H1 (cell line): ENCODE data around the gene OR2J2. TPM values are rescaled to one million over a fixed set of nuclear protein-coding genes. Genes with fewer than 3 reads are reported as not detected.

Experiments used
- CTCF ChIA-PET: fragments of 300-600 bp; sonication (Branson Sonifier 250); formaldehyde crosslinking; loops from one replicate; lab custom pipeline; 2021; ENCODE audit not compliant: partially characterized antibody; lab: Charles Lee
- POLR2A ChIA-PET: fragments of 300-600 bp; sonication (Branson Sonifier 250); formaldehyde crosslinking; loops from one replicate; lab custom pipeline; 2021; ENCODE audit warnings: inconsistent platforms; ENCODE audit not compliant: partially characterized antibody; lab: Charles Lee
- DNase-seq, 2 experiments: peaks; one replicate each; pipeline versions ENCODE4 v3.0.0 to v3.0.0-alpha.2; 2010 to 2022; ENCODE audit warnings: low spot score in 2 of 2, low read depth in 1 of 2, mixed read lengths in 1 of 2
- FAIRE-seq: peaks from 2 replicates; lab custom pipeline; 2011; peaks lifted over from hg19 to GRCh38; lab: Jason Lieb, UNC
- H2AFZ ChIP-seq: 2 replicates; pipeline ENCODE4 v1.8.1; 2012; ENCODE audit warnings: low read length, inconsistent platforms
- H2AK5ac ChIP-seq: 2 replicates; pipeline ENCODE4 v1.6.1; 2013; ENCODE audit warnings: low read depth, low read length
- H2BK120ac ChIP-seq: replicated peaks from 2 replicates; pipeline ENCODE3; 2013; ENCODE audit warnings: low read depth, low read length, inconsistent platforms
- H2BK12ac ChIP-seq: 2 replicates; pipeline ENCODE4 v1.6.1; 2013; ENCODE audit warnings: low read depth, low read length
- H2BK15ac ChIP-seq: 2 replicates; pipeline ENCODE4 v1.6.1; 2013; ENCODE audit warnings: low read length
- H2BK20ac ChIP-seq: 2 replicates; pipeline ENCODE4 v1.6.1; 2013; ENCODE audit warnings: low read length
- H2BK5ac ChIP-seq: 2 replicates; pipeline ENCODE4 v1.6.1; 2013; ENCODE audit warnings: low read depth, low read length
- H3K14ac ChIP-seq: 2 replicates; pipeline ENCODE4 v1.6.1; 2013; ENCODE audit warnings: inconsistent platforms; ENCODE audit not compliant: insufficient read length
- H3K18ac ChIP-seq: 2 replicates; pipeline ENCODE4 v1.6.1; 2013; ENCODE audit warnings: low read length; ENCODE audit errors: extremely low read depth
- H3K23ac ChIP-seq: 2 replicates; pipeline ENCODE4 v1.6.1; 2013; ENCODE audit warnings: inconsistent platforms; ENCODE audit not compliant: insufficient read length
- H3K23me2 ChIP-seq: 2 replicates; pipeline ENCODE4 v1.6.1; 2013; ENCODE audit warnings: low read depth, low read length
- H3K27ac ChIP-seq: 2 replicates; pipeline ENCODE4 v1.6.1; 2011; ENCODE audit warnings: low read depth, low read length, inconsistent platforms
- H3K27me3 ChIP-seq, 4 experiments: replicated peaks in 1 of 4; 1 replicate in 1 of 4; 2 replicates in 3 of 4; pipeline versions ENCODE4 v1.6.1 to v1.8.1; 2011 to 2013; ENCODE audit warnings: low read length in 3 of 4, mild to moderate bottlenecking in 3 of 4, inconsistent platforms in 2 of 4, mixed read lengths in 2 of 4, moderate library complexity in 1 of 4; ENCODE audit not compliant: control insufficient read depth in 3 of 4, insufficient read depth in 3 of 4; ENCODE audit errors: extremely low read depth in 1 of 4
- H3K36me3 ChIP-seq, 4 experiments: 2 replicates each; pipeline versions ENCODE4 v1.6.1 to v1.8.1; 2011 to 2013; ENCODE audit warnings: mild to moderate bottlenecking in 4 of 4, low read length in 3 of 4, moderate library complexity in 2 of 4, control low read depth in 1 of 4, inconsistent platforms in 1 of 4; ENCODE audit not compliant: insufficient read depth in 4 of 4, control insufficient read depth in 2 of 4
- H3K4ac ChIP-seq: replicated peaks from 2 replicates; pipeline ENCODE3; 2013; ENCODE audit warnings: low read length, low read depth, mixed read lengths, inconsistent platforms; ENCODE audit not compliant: insufficient read length
- H3K4me1 ChIP-seq, 4 experiments: replicated peaks in 1 of 4; 1 replicate in 1 of 4; 2 replicates in 3 of 4; pipeline versions ENCODE4 v1.6.1 to v1.8.1; 2011 to 2013; ENCODE audit warnings: low read length in 3 of 4, inconsistent platforms in 2 of 4, mixed read lengths in 1 of 4; ENCODE audit not compliant: insufficient read depth in 4 of 4, control insufficient read depth in 3 of 4
- H3K4me2 ChIP-seq, 2 experiments: 2 replicates each; pipeline versions ENCODE4 v1.6.1 to v1.8.1; 2011 to 2013; ENCODE audit warnings: low read depth in 2 of 2, low read length in 2 of 2, control low read depth in 1 of 2, inconsistent platforms in 1 of 2, mild to moderate bottlenecking in 1 of 2; ENCODE audit not compliant: insufficient read depth in 1 of 2
- H3K4me3 ChIP-seq, 4 experiments: fragments of 200-600, 300-600 bp in 1 of 4; sonication (generic), shearing (Covaris generic), sonication (Bioruptor Twin) in 1 of 4; 2 replicates each; pipeline versions ENCODE4 v1.5.1 to v1.8.1; 2011 to 2016; ENCODE audit warnings: low read length in 4 of 4, low read depth in 3 of 4, control low read depth in 2 of 4, inconsistent platforms in 2 of 4, mild to moderate bottlenecking in 2 of 4, mixed read lengths in 1 of 4, moderate library complexity in 1 of 4; ENCODE audit not compliant: insufficient read depth in 2 of 4; ENCODE audit errors: extremely low read depth in 1 of 4
- H3K56ac ChIP-seq: replicated peaks from 2 replicates; pipeline ENCODE3; 2013; ENCODE audit warnings: low read depth, mild to moderate bottlenecking, mixed read lengths, low read length, inconsistent platforms; ENCODE audit not compliant: insufficient read length
- H3K79me1 ChIP-seq: 2 replicates; pipeline ENCODE4 v1.6.1; 2013; ENCODE audit warnings: low read depth, low read length, control low read depth
- H3K79me2 ChIP-seq, 2 experiments: 2 replicates each; pipeline versions ENCODE4 v1.6.1 to v1.8.1; 2012 to 2013; ENCODE audit warnings: low read length in 2 of 2, mild to moderate bottlenecking in 2 of 2, inconsistent platforms in 1 of 2; ENCODE audit not compliant: insufficient read depth in 2 of 2, control insufficient read depth in 1 of 2
- H3K9ac ChIP-seq, 4 experiments: replicated peaks in 1 of 4; 1 replicate in 1 of 4; 2 replicates in 3 of 4; pipeline versions ENCODE4 v1.6.1 to v1.8.1; 2011 to 2013; ENCODE audit warnings: low read depth in 3 of 4, low read length in 3 of 4, control low read depth in 2 of 4, mild to moderate bottlenecking in 2 of 4, moderate library complexity in 2 of 4, inconsistent platforms in 1 of 4; ENCODE audit errors: extremely low read depth in 1 of 4
- H3K9me3 ChIP-seq, 2 experiments: 2 replicates each; pipeline versions ENCODE4 v1.6.1 to v1.8.1; 2012 to 2013; ENCODE audit warnings: mild to moderate bottlenecking in 2 of 2, moderate library complexity in 2 of 2, control low read depth in 1 of 2, inconsistent platforms in 1 of 2, low read depth in 1 of 2, low read length in 1 of 2, mixed read lengths in 1 of 2; ENCODE audit not compliant: insufficient read depth in 2 of 2
- H4K20me1 ChIP-seq, 2 experiments: replicated peaks in 1 of 2; 2 replicates each; pipeline versions ENCODE3 to v1.8.1; 2011 to 2013; ENCODE audit warnings: inconsistent platforms in 2 of 2, low read length in 2 of 2, mild to moderate bottlenecking in 1 of 2; ENCODE audit not compliant: insufficient read depth in 2 of 2, control insufficient read depth in 1 of 2
- H4K5ac ChIP-seq: 2 replicates; pipeline ENCODE4 v1.6.1; 2013; ENCODE audit warnings: low read length, low read depth, mixed read lengths, inconsistent platforms; ENCODE audit not compliant: insufficient read length
- H4K8ac ChIP-seq: 2 replicates; pipeline ENCODE4 v1.8.0; 2013; ENCODE audit warnings: mild to moderate bottlenecking, moderate library complexity, low read length, inconsistent platforms; ENCODE audit not compliant: insufficient read depth; ENCODE audit errors: extremely low read depth
- H4K91ac ChIP-seq: replicated peaks from 2 replicates; pipeline ENCODE3; 2013; ENCODE audit warnings: low read length, mixed read lengths, inconsistent platforms; ENCODE audit not compliant: insufficient read length
- BACH1 ChIP-seq: IDR thresholded peaks from 2 replicates; pipeline ENCODE4 v1.6.1; 2012; ENCODE audit warnings: low read length, improper control_type of control experiment
- CEBPB ChIP-seq: IDR thresholded peaks from 2 replicates; pipeline ENCODE4 v1.6.1; 2012; ENCODE audit warnings: low read depth, low read length
- TAF7 ChIP-seq: optimal IDR thresholded peaks from 2 replicates; pipeline ENCODE3; 2011; ENCODE audit warnings: low read depth, mild to moderate bottlenecking, inconsistent platforms, low read length, moderate library complexity, borderline replicate concordance
- WGBS, 2 experiments: shearing (Covaris generic) in 1 of 2; methylation state at CpG; one replicate each; pipeline versions ENCODE4 v1.1.6 to v1.1.7; 2013 to 2015; ENCODE audit warnings: low lambda C conversion rate in 2 of 2, mixed read lengths in 2 of 2, inconsistent platforms in 1 of 2, low coverage in 1 of 2, missing lambda C conversion rate in 1 of 2; ENCODE audit not compliant: insufficient replicate concordance in 2 of 2, insufficient coverage in 1 of 2, insufficient read length in 1 of 2; ENCODE audit errors: extremely low coverage in 1 of 2, missing lambda C conversion rate in 1 of 2; 5-methylcytosine and 5-hydroxymethylcytosine counted together
- polyA plus RNA-seq, 7 experiments: library from polyadenylated mRNA; depleted of rRNA in 3 of 7; stranded (reverse) in 5 of 7; unstranded in 2 of 7; fragments of >200 nt in 5 of 7; fragments of 200-250 nt in 2 of 7; gene quantifications; 1 replicate in 5 of 7; 2 replicates in 1 of 7; 4 replicates in 1 of 7; pipeline versions ENCODE4 v1.2.1 to v1.2.3, GENCODE V29; 2011 to 2013; ENCODE audit warnings: missing spikeins in 2 of 7, mixed read lengths in 2 of 7
- total RNA-seq: library from RNA; stranded (reverse); fragmentation: NEBNext Ultra II Directional; extraction: Animal tissue kit (Norgen Biotek cat#: 25700); gene quantifications from 2 replicates; pipeline ENCODE4 v1.2.1, GENCODE V29; 2021

Gene OR2J2
- total and polyA plus RNA-seq, 2 of the 8 experiments (the other 6 are each of a cell fraction or from before 2014, with no cell fraction given), result not detected

- H2AK5ac ChIP-seq, result no peak overlapping the region
- WGBS, 2 experiments, result 93% methylated on average over 4 of the region's 4 CpGs; no CpG with 5 or more reads in 1 of the 2 experiments
- no peak overlapping the region for H2BK5ac ChIP-seq
- peaks cover 0 to 4% of the 10 kb centered on the region in 2 experiments; a peak in 2 of 4 replicates for H3K9me3 ChIP-seq
- H2AFZ ChIP-seq, result no peak overlapping the region
- H3K36me3 ChIP-seq, result no peaks in the 10 kb centered on the region
- no peak overlapping the region for H4K8ac ChIP-seq
- H3K14ac ChIP-seq, result no peak overlapping the region
- H3K56ac ChIP-seq, result no peak overlapping the region
- no peaks in the 10 kb centered on the region for H3K79me1 ChIP-seq
- no peaks in the 10 kb centered on the region for H3K4me1 ChIP-seq
- no peaks in the 10 kb centered on the region for H3K23me2 ChIP-seq
- H3K9ac ChIP-seq, result no peak overlapping the region
- H3K4me2 ChIP-seq, result no peak overlapping the region
- no peak for DNase-seq
- H2BK20ac ChIP-seq, result no peak overlapping the region
- H3K27ac ChIP-seq, result no peak overlapping the region
- H4K91ac ChIP-seq, result no peak overlapping the region
- TF ChIP-seq BACH1 (no peak), TAF7 (no peak), CEBPB (peak; percentile 75)
- TF ChIP-seq, all 59 proteins: peak for 1
- H2BK120ac ChIP-seq, result no peak overlapping the region
- H3K27me3 ChIP-seq, result no peaks in the 10 kb centered on the region
- ChIA-PET POLR2A (no interaction called here), CTCF (no interaction called here)
- H3K79me2 ChIP-seq, result no peaks in the 10 kb centered on the region
- no peak for FAIRE-seq
- H3K23ac ChIP-seq, result no peak overlapping the region
- H3K4me3 ChIP-seq, result no peak overlapping the region
- H4K20me1 ChIP-seq, result no peaks in the 10 kb centered on the region
- no peak overlapping the region for H3K18ac ChIP-seq
- no peak overlapping the region for H2BK15ac ChIP-seq
- no peak overlapping the region for H2BK12ac ChIP-seq
- H4K5ac ChIP-seq, result no peak overlapping the region
- H3K4ac ChIP-seq, result no peak overlapping the region
These were observed 33.0 kb upstream of the OR2J2 start for GRCh38 chr6:29137724-29138123.
